Heart right ventricle (tissue), 16 donors: ENCODE measurements around the gene ELFN1. TPM values are rescaled to one million over a fixed set of nuclear protein-coding genes. Genes with fewer than 3 reads are reported as not detected.

Experiments used
- ATAC-seq, 8 donors: fragments of 200-7000 bp; cut with Tn5 transposase; one replicate each; pipeline ENCODE4 v1.9.1; 2020; ENCODE audit warnings: mild to moderate bottlenecking in 8 of 8, moderate library complexity in 8 of 8, moderate number of reproducible peaks in 1 of 8
- DNase-seq, 2 donors: peaks; one replicate each; pipeline ENCODE4 v3.0.0-alpha.2; 2020
- H3K27ac ChIP-seq, 10 donors: fragments of 200-600 bp; sonication (generic) in 2 of 10; one replicate each; pipeline versions ENCODE4 v1.5.0 to v1.8.0; 2020 to 2022; ENCODE audit warnings: mild to moderate bottlenecking in 3 of 10
- H3K27me3 ChIP-seq, 7 donors: fragments of 200-600 bp; one replicate each; pipeline ENCODE4 v1.8.0; 2021 to 2022; ENCODE audit warnings: mild to moderate bottlenecking in 2 of 7
- H3K36me3 ChIP-seq, 9 donors: fragments of 200-600 bp; sonication (generic) in 1 of 9; one replicate each; pipeline versions ENCODE4 v1.5.0 to v1.8.0; 2020 to 2022; ENCODE audit warnings: mild to moderate bottlenecking in 2 of 9
- H3K4me1 ChIP-seq, 9 donors: fragments of 200-600 bp; sonication (generic) in 1 of 9; one replicate each; pipeline versions ENCODE4 v1.5.0 to v1.8.0; 2020 to 2022; ENCODE audit warnings: mild to moderate bottlenecking in 4 of 9
- H3K4me3 ChIP-seq, 10 donors: fragments of 200-600 bp; sonication (generic) in 2 of 10; one replicate each; pipeline versions ENCODE4 v1.5.0 to v1.8.0; 2020 to 2022; ENCODE audit warnings: mild to moderate bottlenecking in 7 of 10, moderate library complexity in 2 of 10
- H3K9me3 ChIP-seq, 11 donors: fragments of 200-600 bp in 10 of 11; sonication (generic) in 2 of 11; one replicate each; pipeline versions ENCODE4 v1.5.0 to v1.8.0; 2013 to 2022; ENCODE audit warnings: mild to moderate bottlenecking in 2 of 11, control low read depth in 1 of 11, moderate library complexity in 1 of 11
- CTCF ChIP-seq, 9 donors: fragments of 200-600 bp; sonication (generic) in 2 of 9; IDR thresholded peaks; one replicate each; pipeline versions ENCODE4 v1.5.0 to v1.8.0; 2021 to 2022; ENCODE audit warnings: antibody characterized with exemption in 9 of 9, mild to moderate bottlenecking in 5 of 9, moderate library complexity in 1 of 9
- WGBS, 2 donors: extraction: QIAGEN DNeasy Blood & Tissue Kit; methylation state at CpG; one replicate each; pipeline ENCODE4 v1.1.7; 2013; ENCODE audit warnings: inconsistent platforms in 1 of 2; 5-methylcytosine and 5-hydroxymethylcytosine counted together
- intact Hi-C, 10 donors: fragments of 100-400 bp; cut with DNase I; formaldehyde crosslinking; loops; one replicate each; pipeline versions ENCODE4 v1.11.1 to v1.14.2; 2022
- polyA plus RNA-seq, 2 donors: library from polyadenylated mRNA; stranded (reverse); fragments of 200-250 nt; gene quantifications; one replicate each; pipeline ENCODE4 v1.2.3, GENCODE V29; 2013
- total RNA-seq, 10 donors: library from RNA; stranded (reverse); fragmentation: NEBNext Ultra II Directional in 3 of 10; extraction: Animal tissue kit (Norgen Biotek cat#: 25700) in 3 of 10; gene quantifications; one replicate each; pipeline versions ENCODE4 v1.2.1 to v1.2.4, GENCODE V29; 2021 to 2023
- donor health status: Arrhythmogenic right ventricular cardiomyopathy.
- donor health status: ischemic (EF 13 %, LVEDD 7.1; RV severe dilation, severe dysfunction).
- donor health status: healthy with polysubstance abuse.
- donor health status: DM: no; HTN: yes; CAD: no.
- donor health status: DM: no; HTN: no; CAD: no.
- donor health status: ischemic (EF 25% LVEDD 6.9; RV normal size, moderate dysfunction).
- donor health status: ischemic (EF 25% LVEDD 5.7; RV mildly dilated, moderate dysfunction).
- donor health status: healthy.
- donor health status: DM: yes; HTN: yes; CAD: no.
- donor health status: Ischemic cardiomyopathy.
- donor health status: ischemic (EF 35%, LVEDD 5.7; RV mildly dilated, moderate dysfunction).
- donor health status: nonischemic (EF 11% LVEDD 7.7; RV severe dilation, severe dysfunction).
- donor health status: DM: yes; HTN: yes; CAD: no.
- donor health status: PGD.
- donor health status: ischemic (EF 29% LVEDD 5.4; RV normal size, mild dysfunction).
- donor health status: nonischemic (EF 23%, LVEDD 6.1; RV moderate dilation, normal function).

The ELFN1 gene
- total and polyA plus RNA-seq, 12 donors, result 3.0 to 9.5 (median 6.0) TPM

DNA sequence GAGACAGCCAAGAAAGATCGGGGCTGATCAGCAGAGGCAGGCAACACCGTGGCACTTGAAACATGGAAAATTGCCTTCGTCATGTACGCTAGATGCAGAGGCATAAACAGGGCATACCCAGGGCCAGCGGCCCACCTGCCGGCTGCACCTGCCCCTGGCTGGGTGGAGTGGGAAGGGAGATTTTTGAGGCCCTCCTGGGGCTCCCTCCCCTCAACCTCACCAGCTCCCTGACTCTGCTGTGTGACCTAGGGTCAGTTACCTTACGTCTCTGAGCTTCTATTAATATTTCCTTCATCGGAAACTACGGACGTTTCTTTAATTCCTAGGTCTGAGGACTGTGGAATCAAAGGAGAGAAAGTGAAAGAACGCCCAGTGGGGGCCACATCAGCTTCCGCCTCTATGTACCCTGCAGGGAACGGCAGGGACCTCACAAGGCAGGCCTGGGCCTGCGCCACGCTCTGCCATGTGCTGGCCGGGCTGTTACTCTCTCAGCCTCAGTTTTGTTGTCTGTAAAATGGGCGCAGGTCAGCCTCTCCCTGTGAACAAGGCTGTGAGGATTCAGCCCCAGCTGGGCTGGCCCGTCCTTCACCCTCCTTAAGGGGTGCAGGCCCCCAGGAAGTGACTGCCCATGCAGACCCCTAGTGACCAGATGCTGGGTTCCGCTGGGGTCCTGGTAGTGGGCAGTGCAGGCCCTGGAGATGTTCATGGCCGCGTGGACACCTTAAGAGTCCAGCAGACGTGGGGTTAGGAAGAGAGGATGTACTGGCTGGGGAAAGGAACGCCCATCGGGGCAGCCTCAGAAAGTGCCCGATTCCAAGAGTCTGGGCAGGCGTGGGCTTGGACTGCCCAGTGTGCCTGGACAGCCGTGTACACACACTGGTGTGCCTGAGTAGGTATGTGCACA is 22.7 kb downstream of the ELFN1 start:
- H3K4me3 ChIP-seq, result no peak overlapping the region
- peaks cover 0 to 17% (median 0%) of the 10 kb centered on the region in 9 donors for H3K36me3 ChIP-seq
- H3K27me3 ChIP-seq, result no peaks in the 10 kb centered on the region
- ATAC-seq (no peak), DNase-seq (no peak)
- peaks cover 0 to 9% (median 0%) of the 10 kb centered on the region in 11 donors for H3K9me3 ChIP-seq
- H3K27ac ChIP-seq, result peak overlapping the region in 9 of 10 donors; percentile 39 to 82 (median 70)
- peaks cover 0 to 29% (median 19%) of the 10 kb centered on the region in 9 donors for H3K4me1 ChIP-seq
- 88 to 92% methylated on average over 27 of the region's 27 CpGs for WGBS, 2 donors
- intact Hi-C loops, result no loop called here
- TF ChIP-seq CTCF (IDR thresholded peaks at IDR 0.05), result no peak

GRCh38 chr7:1693419-1693990 is 23.4 kb downstream of the ELFN1 start:
- no peak for TF ChIP-seq CTCF (IDR thresholded peaks at IDR 0.05)
- intact Hi-C loops, result no loop called here
- Histone ChIP-seq H3K27me3 (peaks cover 0 to 5% (median 0%) of the 10 kb centered on the region in 7 donors), H3K9me3 (peaks cover 0 to 5% (median 0%) of the 10 kb centered on the region in 11 donors), H3K36me3 (peaks cover 0 to 10% (median 0%) of the 10 kb centered on the region in 9 donors), H3K4me1 (peaks cover 0 to 29% (median 19%) of the 10 kb centered on the region in 9 donors), H3K27ac (no peak overlapping the region), H3K4me3 (no peak overlapping the region)
- DNase-seq (no peak), ATAC-seq (peak in 1 of 8 donors; percentile 17)
- WGBS, 2 donors, result 71 to 79% methylated on average over 25 of the region's 25 CpGs

GRCh38 chr7:1693991-1694524 is 24.0 kb downstream of the ELFN1 start:
- Histone ChIP-seq H3K36me3 (peaks cover 0 to 4% (median 0%) of the 10 kb centered on the region in 9 donors), H3K9me3 (no peaks in the 10 kb centered on the region), H3K27me3 (peaks cover 0 to 5% (median 0%) of the 10 kb centered on the region in 7 donors), H3K4me1 (peaks cover 0 to 29% (median 19%) of the 10 kb centered on the region in 9 donors), H3K4me3 (no peak overlapping the region), H3K27ac (no peak overlapping the region)
- DNase-seq, result no peak
- ATAC-seq, result no peak
- intact Hi-C loops, result no loop called here
- TF ChIP-seq CTCF (IDR thresholded peaks at IDR 0.05), result no peak
- WGBS, 2 donors, result 53 to 57% methylated on average over 16 of the region's 16 CpGs
